EL (cell line): Measurements from ENCODE around the gene CEP128.
"Not testable (repeated sequence)": the region's sequence is repeated elsewhere in the genome, so short reads cannot be mapped to it uniquely, and the experiment has no call there.

Experiments used
- DNase-seq: peaks from one replicate; pipeline ENCODE4 v3.0.0-alpha.2; 2016

CEP128 gene

DNA sequence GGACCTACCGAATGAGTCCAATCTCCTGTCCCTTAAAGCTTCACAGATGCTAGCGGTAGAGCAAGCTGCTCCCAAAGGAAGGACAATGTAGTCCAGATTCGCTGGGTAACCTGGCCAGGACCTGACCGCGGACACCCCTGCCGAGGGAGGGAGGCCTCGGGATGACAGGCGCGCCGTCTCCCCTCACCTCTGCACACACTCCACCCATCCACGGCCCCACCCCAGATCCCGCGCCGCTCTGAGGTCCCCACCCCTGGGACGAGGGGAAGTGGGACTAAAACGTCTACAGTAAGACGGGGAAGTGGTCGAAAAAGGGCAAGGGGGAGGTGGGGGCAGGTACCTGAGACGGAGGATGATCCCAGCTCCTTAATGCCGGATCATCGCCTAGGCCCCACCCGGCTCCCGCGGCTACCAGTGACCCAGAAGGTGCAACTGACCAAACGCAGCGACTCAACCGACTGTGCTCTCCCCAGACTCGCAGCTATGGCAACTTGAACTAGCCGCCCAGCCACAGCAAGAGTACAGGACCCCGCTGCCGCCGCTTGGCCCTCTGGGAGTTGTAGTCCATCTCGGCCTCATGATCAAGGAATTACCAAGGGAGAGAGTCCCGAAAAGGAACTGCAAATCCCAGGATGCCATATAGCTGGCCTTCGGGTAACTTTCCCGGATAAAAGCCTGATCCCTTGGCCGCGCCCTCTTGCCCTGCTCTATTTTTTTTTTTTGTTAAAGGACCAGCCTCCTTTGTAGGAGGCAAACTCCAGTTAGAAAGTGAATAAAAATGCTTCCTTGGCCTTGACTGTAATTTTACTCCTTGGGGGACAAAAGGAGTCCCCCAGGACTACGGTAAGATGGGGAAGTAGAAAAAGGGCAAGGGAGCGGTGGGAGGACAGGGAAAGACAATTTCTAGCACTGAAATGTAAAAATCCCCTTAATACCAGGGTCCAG is at the start of gene CEP128:
Gene CEP128, minus strand, starts transcription at position 498 of the 945 bp plus-strand sequence.
- peak; percentile 98 for DNase-seq

DNA sequence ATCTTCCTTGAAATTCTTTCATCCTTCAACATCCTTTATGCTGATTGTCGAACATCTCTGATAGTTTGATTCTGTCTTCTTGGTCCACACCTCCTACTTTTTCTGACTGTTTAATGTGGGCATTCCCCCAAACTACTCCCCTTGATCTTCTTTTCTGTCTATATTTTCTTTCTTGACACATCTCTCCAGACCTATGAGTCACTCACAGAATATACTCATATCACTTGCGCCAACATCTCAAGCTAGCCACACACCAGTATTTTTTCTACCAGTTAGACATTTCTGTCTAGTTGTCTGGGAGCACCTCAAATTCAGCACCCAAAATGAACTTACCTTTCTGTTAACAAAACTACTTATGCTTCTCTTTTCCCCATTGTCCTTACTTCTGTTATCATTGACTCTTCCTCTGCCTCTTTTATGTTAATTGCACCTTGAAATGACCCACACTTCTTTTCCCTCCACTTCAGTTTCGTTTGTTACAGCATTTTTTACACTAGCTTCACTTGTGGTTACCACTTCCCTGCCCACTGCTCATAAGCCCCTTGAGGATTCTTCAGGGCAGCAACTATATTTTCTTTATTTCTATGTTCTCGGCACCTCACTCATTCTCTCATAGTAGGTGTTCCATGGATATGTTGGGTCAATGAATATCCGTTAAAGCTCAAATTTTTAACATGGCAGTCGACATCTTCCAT is 47.3 kb upstream of the CEP128 start:
- no peak for DNase-seq

DNA sequence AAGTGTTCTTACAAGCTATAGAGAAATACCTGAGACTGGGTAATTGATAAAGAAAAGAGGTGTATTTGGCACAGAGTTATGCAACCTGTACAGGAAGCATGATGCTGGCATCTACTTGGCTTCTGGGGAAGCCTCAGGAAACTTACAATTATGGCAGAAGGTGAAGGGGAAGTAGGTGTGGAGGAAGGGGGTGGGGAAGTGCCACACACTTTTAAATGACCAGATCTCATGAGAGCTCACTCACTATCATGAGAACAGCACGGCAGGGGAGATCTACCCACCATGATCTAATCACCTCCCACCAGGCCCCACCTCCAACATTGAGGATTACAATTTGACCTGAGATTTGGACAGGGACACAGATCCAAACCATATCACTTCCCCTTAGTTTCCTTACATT is 46.7 kb upstream of the CEP128 start:
- DNase-seq, result no peak

GRCh38 chr14:80987235-80988032 is 45.9 kb upstream of the CEP128 start:
- peak; percentile 70 for DNase-seq

DNA sequence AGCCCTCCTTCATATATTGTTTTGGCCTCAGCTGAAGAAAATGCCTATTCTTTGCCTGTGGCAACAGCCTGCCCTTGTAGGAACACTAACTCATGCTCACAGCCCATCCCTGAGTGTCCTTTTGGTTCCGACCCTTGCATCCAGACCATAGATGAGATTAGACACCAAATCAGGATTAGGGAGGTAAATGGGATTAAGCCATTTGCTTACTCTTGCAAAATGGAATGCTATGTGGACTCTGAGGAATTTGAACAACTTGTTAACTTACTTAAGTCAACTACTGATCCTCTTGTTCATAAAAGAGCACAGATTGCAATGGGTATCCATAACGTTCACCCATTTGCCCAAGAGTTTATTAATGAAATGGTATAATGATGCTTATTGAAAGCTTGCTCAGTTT is 41.2 kb upstream of the CEP128 start:
- no peak for DNase-seq

GRCh38 chr14:80981673-80982072 is 40.1 kb upstream of the CEP128 start:
- no peak for DNase-seq

- no peak for DNase-seq
These were observed 39.6 kb upstream of the CEP128 start for GRCh38 chr14:80981156-80981555.

- DNase-seq, result no peak
These were observed 38.4 kb upstream of the CEP128 start for GRCh38 chr14:80979951-80980350.

- no peak for DNase-seq
These were observed 36.9 kb upstream of the CEP128 start for GRCh38 chr14:80978403-80978802.

- DNase-seq, result no peak
These were observed 35.7 kb upstream of the CEP128 start for GRCh38 chr14:80977221-80977620.

- DNase-seq, result no peak
These were observed 33.1 kb upstream of the CEP128 start for GRCh38 chr14:80974679-80975078.

DNA sequence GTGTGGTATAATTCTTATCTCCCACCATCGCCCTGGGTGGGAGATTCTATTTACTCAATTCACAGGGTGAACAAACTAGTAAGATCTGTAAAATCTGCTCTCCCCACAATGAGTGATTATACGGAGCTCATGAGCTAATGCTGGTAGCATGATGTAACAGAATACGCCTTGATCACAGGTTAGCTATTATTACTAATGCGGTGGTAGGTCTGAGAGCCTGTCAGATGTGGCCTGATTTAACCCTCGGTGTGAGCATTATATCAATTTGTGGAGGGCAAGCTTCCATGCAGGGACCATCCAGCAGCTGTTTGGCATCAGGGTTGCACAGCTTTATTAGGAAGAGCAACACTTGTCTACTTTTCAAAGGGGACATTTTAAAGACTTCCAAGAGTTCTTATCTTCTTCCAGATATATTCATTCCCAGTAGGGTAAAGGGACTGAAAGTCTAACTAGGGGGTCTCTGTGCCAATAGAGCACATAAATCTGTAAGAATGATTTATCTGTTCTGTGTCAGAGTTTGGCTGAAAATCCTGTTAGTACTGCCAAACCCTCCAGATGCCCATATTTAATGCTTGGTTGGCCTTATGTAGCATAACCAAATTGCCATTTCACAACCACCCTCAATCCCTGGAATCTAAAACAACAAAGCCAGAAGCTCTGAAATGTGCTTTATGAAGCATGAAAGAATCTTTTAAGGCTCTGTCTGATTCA is 32.5 kb upstream of the CEP128 start:
- no peak for DNase-seq

GRCh38 chr14:80965037-80965436 is 23.5 kb upstream of the CEP128 start:
- peak; percentile 5 for DNase-seq

DNA sequence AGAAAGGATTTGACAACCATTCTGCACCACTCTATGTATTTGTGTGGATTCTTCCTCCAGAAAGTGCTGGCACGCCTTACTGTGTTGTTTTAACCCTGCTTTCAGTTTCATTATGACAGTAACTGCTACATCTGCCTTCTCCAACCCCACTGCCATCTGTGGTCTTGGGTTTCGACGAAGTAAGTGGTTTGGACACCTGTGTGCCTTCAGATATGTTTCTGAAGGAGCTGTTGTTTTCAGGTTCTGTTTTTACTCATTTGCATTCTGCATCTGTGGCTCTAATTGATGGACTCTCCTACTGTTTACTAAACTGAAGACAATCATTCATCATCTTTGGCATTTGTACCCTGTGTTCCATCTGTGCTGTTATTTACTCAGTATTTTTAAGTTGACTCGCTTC is 18.0 kb upstream of the CEP128 start:
- DNase-seq, result peak; percentile 3

GRCh38 chr14:80958939-80959338 is 17.4 kb upstream of the CEP128 start:
- DNase-seq, result no peak

- no peak for DNase-seq
These were observed 16.7 kb upstream of the CEP128 start for GRCh38 chr14:80958226-80958625.

DNA sequence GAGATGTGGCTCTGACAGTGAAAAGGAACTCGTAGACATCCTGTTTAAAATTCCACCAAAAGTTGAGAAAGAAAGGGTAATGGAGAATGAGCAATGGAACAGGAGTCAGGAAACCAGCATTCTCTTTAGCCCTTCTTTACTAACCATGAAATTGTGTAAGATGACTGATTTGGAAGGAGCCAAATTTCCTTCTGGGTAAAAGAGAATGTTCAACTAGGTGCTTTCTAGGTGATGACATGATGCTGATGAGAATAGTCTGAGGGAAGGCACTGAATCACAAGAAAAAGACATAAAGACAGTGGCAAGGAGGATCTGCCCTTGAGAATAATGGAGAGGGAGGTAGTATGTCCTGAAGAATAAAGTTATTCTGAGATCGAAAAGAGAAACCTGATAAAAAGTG is 16.1 kb upstream of the CEP128 start:
- no peak for DNase-seq

DNA sequence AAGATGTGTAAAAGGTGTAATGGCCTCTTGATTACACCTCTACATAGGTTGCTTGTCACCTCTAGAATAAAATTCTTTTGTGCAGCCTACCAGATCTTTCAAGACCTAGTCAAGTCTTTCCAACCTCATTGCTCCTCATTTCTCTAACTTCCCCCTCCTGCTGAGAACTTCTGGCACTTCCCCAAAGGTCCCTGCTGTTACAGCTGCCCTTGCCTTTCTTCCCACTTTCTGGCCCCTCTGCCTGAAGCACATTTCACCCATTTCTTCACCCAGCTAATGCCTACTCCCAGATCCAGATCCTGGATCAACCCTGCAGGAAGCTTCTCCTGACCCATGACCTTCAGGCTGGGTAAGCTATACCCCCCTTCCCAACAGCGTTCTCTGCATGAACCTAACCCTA is 15.4 kb upstream of the CEP128 start:
- no peak for DNase-seq

- DNase-seq, result no peak
These were observed 14.6 kb upstream of the CEP128 start for GRCh38 chr14:80956102-80956501.

GRCh38 chr14:80955416-80955941 is 13.9 kb upstream of the CEP128 start, which contains the start of gene TSHR:
TSS of gene TSHR (plus strand) at chr14:80955621. CDS start at chr14:80955681, 60 bp downstream.
- DNase-seq, result no peak

DNA sequence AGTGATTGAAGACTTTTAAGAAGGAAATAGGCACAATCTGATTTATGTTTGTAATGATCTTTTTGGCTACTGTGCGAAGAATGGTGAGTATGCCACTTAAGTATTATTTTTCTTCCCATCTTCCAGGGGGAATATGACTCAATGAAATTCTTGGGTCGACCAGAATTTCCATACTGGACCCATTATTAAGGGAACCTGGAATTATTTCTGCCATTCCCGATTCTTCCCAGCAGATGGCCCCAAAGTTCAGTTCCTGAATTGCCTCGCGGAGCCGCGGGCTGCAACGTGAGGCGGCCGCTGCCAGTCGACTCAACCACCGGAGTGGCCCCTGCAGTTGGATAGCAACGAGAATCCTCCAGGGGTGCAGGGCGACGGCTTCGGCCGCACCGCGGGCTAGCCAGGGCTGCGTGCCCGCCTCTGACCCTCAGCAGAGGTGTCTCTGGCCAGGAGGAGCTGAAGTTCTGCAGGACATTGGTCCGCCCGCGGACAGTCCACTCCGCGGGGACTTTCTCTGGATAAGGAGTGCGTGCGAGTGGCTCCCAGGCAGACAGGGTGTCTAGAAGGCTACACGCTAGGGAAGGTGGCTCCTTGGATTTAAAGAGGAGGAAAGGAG is 13.3 kb upstream of the CEP128 start:
- DNase-seq, result peak; percentile 84

- DNase-seq, result not testable (repeated sequence)
These were observed 11.7 kb upstream of the CEP128 start for GRCh38 chr14:80953211-80953610.
